ENCODE results near the gene HES7.

The HES7 gene

DNA sequence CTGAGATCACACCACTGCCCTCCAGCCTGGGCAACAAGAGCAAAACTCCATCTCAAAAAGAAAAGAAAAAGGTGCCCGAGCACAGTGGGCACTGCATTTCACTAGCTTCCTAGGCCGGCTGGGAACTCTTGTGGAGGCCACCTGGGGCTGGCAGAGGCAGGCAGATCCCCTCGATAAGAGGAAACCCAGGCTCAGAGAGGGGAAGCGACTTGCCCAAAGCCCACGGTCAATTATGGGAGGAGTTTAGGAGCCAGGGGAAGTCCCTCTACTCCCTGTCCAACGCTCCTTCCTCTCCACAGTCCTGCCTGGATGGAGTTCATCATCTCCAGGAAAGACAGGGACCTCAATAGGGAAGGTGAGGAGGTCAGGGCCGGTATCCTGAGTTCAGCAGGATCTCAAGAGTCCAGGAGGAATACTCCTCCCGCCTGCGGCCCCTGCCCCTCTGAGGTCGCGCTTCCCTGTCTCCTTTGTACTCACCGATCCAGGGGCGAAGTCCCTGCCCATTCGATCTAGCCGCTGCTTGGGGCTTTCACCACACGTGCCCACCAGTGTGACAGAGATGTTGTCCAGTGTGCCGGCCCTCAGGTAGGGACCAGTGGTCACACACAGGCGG, 6.4 kb downstream of the HES7 start:
- TF ChIP-seq, protein P1, sequence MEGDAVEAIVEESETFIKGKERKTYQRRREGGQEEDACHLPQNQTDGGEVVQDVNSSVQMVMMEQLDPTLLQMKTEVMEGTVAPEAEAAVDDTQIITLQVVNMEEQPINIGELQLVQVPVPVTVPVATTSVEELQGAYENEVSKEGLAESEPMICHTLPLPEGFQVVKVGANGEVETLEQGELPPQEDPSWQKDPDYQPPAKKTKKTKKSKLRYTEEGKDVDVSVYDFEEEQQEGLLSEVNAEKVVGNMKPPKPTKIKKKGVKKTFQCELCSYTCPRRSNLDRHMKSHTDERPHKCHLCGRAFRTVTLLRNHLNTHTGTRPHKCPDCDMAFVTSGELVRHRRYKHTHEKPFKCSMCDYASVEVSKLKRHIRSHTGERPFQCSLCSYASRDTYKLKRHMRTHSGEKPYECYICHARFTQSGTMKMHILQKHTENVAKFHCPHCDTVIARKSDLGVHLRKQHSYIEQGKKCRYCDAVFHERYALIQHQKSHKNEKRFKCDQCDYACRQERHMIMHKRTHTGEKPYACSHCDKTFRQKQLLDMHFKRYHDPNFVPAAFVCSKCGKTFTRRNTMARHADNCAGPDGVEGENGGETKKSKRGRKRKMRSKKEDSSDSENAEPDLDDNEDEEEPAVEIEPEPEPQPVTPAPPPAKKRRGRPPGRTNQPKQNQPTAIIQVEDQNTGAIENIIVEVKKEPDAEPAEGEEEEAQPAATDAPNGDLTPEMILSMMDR (IDR thresholded peaks at IDR 0.05), result no peak

GRCh38 chr17:8116776-8117175, 7.1 kb downstream of the HES7 start:
- TF ChIP-seq, protein P1 (IDR thresholded peaks at IDR 0.05), result no peak

DNA sequence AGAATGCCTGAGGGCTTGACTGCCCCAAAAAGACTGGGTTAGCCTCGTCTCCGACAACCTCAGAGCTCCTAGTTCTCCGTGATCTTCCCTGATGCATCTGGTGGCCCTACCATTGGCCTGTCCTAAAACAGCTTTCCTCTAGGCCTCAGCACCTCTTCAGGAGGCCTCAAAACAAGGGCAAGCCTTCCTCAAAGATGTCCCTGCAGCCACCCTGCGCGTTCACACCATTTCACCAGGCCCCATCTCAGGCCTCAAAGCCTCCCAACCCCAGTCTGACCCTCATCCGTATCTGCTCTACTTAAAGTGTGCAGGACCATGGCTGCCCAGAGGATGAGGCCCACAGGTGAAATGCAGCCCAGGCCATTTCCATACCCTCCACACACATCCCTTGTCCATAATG, 13.0 kb downstream of the HES7 start:
- TF ChIP-seq, protein P1 (IDR thresholded peaks at IDR 0.05), result no peak

- TF ChIP-seq, protein P1 (IDR thresholded peaks at IDR 0.05), result peak; percentile 8
Observed at GRCh38 chr17:8110456-8110804, 13.5 kb downstream of the HES7 start.

DNA sequence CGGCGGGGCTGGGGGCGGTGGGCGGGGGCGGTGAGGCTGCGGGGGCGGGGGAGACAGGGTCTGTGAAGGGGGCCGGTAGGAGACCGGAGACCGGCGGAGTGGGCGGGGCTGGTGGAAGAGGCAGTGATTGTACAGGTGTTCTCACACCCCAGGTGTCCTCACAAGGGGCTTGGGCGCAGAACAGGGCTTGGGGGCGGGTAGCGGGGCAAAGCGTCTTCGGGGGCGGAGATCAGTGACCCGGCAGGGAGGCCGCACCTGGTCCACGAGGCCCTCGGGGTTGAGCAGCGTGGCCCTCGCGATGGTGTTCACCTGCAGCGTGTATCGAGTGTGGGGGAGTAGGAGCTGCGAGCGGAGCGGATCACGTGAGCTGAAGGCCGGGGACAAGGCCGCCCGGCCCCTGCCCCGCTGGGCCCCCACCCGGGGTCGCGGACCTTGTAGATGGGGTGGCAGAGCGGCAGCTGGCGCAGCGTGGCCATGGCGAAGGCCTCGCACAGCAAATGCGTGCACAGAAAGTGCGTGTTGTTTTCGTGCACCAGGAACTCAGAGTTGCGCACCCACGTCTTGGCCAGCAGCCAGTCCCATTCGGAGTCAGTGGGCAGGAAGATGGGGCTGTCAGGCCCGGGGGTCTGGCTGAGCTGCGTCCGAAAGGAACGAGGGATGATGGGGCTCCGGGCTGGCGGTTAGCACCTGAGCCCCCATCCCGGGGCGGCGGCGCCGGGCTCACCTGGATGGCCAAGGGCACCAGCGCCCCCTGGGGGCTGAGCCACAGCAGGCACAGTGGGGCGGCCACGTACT, 14.0 kb downstream of the HES7 start:
- TF ChIP-seq, protein P1 (IDR thresholded peaks at IDR 0.05), result peak; percentile 91

DNA sequence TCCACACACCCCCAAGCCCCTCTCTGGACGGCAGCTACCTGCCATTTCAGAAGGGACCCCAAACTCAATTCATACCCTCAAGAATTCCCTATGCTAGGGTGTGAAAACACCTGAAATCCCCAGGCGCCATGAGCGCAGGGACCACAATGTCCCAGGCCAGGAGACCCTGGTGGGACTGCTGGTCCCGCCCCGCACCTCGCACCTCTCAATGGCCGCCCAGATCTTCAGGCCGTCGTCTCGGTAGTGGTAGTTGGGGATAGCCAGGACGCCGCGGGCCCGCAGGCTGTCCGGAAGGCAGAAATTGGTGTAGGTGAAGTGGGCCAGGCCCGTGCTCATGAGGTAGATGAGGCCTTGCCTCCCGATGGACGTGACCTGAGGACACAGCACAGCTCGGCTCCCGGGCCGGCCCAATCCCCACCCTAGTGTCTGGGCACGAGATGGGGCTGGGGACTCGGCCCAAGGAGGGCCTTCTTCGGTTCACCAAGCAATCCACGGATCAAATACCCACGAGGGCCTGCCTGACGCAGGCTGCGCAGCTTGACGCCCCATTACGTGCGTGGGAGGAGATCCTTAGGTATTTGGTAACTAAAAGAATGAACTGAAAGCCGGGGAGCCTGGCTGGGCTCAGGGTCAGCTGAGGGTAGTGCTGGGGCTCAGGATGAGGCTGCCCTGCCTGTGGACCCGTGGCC, 14.8 kb downstream of the HES7 start:
- TF ChIP-seq, protein P1 (IDR thresholded peaks at IDR 0.05), result no peak

DNA sequence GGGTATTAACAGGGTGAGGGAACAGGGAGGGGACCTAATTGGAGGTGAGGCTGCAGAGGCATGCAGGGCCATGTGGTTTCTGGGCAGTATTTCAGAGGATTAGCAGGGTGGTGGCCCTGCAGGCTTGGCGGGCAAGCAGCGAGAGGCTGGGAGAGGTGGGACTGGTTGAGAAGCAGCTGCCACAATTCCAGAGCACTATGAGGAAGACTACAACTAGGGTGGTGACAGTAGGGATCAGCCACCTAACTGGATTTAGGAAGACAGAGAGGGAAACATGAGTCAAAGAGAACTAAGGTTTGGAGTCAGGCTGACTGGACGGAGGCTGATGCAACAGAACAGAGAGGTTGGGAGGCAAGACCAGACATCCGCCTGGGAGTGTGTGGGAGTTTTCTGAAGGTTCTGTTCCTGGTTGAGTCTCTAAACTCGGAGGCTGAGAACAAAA, 17.9 kb downstream of the HES7 start:
- TF ChIP-seq, protein P1 (IDR thresholded peaks at IDR 0.05), result no peak

Data from LNCAP (cell line).